HG02852 (cell line): ENCODE data around the gene KLK5.

Experiments used
- ATAC-seq: cut with Tn5 transposase; IDR thresholded peaks from one replicate; pipeline ENCODE4 v1.9.1; 2021; ENCODE audit warnings: mild to moderate bottlenecking, moderate library complexity; ENCODE audit not compliant: unreplicated experiment

Gene KLK5

GRCh38 chr19:50894478-50895356 is 58.1 kb downstream of the KLK5 start:
- no peak for ATAC-seq
